ENCODE measurements around the gene CHRNE.

Gene CHRNE

DNA sequence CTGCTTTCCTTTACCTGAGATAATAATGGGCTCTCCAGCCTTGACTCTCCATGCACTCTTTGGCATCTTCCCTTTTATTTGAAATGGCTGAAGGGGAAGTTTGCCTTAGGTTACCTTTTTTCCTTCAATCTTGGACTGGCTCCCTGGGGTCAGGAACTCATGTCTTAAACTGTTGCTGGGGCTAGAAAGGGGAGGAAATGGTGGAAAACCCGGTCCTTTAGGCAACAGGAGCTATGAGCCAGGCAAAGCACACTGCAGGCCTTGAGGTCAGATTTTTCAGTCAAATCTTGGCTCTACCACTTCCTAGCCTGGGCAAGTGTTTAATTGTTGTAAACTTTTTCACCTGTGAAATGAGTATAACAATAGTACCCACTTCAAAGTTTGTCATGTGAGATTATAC is 39.6 kb downstream of the CHRNE start:
- TF ChIP-seq, protein P1, sequence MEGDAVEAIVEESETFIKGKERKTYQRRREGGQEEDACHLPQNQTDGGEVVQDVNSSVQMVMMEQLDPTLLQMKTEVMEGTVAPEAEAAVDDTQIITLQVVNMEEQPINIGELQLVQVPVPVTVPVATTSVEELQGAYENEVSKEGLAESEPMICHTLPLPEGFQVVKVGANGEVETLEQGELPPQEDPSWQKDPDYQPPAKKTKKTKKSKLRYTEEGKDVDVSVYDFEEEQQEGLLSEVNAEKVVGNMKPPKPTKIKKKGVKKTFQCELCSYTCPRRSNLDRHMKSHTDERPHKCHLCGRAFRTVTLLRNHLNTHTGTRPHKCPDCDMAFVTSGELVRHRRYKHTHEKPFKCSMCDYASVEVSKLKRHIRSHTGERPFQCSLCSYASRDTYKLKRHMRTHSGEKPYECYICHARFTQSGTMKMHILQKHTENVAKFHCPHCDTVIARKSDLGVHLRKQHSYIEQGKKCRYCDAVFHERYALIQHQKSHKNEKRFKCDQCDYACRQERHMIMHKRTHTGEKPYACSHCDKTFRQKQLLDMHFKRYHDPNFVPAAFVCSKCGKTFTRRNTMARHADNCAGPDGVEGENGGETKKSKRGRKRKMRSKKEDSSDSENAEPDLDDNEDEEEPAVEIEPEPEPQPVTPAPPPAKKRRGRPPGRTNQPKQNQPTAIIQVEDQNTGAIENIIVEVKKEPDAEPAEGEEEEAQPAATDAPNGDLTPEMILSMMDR (conservative IDR thresholded peaks at IDR 0.05; ENCODE audit: low read depth, low read length): no peak
- DNase-seq (ENCODE audit: low read depth): no peak
- H3K4me3 ChIP-seq (ENCODE audit: low read length): no peak overlapping the region

DNA sequence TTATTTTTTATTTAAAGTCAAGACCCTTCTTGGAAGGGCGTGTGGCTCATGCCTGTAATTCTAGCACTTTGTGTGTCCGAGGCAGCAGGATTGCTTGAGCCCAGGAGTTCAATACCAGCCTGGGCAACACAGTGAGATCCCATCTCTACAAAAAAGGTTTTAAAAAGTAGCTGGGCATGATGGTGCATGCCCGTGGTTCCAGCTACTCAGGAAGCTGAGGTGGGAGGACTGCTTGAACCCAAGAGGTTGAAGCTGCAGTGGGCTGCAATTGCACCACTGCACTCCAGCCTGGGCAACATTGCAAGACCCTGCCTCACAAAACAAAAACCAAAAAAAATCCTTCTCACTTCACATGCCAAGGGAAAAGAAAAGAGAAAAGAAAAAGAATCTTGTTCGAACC is 40.2 kb downstream of the CHRNE start:
- no peak overlapping the region for H3K4me3 ChIP-seq (ENCODE audit: low read length)
- TF ChIP-seq, protein P1 (conservative IDR thresholded peaks at IDR 0.05; ENCODE audit: low read depth, low read length): no peak
- DNase-seq (ENCODE audit: low read depth): no peak

DNA sequence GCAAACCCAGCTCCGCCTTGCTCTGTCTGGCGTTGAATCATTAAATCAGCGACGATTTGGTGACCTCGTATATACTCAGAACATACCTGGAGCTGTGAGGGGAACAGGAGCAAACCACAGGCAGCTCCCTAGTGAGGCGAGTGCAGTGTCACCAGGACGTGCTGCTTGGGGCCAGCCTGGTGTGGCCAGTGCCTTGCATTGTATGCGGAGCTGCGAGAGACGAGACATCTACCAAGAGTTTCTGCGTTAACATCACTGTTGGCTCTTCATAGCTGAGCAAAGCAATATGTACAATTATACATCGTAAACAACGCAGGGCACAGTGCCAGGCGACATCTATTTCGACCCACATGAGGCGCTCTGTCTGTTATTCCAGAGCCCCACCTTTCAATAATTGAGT is 41.8 kb downstream of the CHRNE start:
- H3K4me3 ChIP-seq (ENCODE audit: low read length): no peak overlapping the region
- DNase-seq (ENCODE audit: low read depth): no peak
- TF ChIP-seq, protein P1 (conservative IDR thresholded peaks at IDR 0.05; ENCODE audit: low read depth, low read length): no peak

DNA sequence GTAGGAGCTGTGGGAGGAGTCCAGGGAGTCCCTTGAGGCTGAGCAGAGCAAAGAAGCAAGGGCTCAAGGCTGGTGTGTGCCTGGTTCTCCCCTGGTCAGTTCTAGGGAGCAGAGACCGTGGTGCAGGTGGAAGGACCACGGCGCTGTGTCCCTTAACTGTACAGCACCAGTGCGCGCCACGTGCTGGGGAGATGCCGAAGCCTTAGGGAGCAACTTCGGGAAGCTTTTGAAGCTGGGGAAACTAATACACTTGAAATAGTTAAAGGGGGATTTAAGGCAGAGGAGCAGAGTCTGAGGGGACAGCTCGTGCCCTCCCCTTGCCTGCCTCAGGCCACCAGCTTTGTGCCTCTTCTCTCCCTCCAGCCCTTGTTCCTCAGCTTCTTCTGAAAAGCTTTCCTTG is 42.2 kb downstream of the CHRNE start:
- DNase-seq (ENCODE audit: low read depth): no peak
- H3K4me3 ChIP-seq (ENCODE audit: low read length): no peak overlapping the region
- TF ChIP-seq, protein P1 (conservative IDR thresholded peaks at IDR 0.05; ENCODE audit: low read depth, low read length): no peak

DNA sequence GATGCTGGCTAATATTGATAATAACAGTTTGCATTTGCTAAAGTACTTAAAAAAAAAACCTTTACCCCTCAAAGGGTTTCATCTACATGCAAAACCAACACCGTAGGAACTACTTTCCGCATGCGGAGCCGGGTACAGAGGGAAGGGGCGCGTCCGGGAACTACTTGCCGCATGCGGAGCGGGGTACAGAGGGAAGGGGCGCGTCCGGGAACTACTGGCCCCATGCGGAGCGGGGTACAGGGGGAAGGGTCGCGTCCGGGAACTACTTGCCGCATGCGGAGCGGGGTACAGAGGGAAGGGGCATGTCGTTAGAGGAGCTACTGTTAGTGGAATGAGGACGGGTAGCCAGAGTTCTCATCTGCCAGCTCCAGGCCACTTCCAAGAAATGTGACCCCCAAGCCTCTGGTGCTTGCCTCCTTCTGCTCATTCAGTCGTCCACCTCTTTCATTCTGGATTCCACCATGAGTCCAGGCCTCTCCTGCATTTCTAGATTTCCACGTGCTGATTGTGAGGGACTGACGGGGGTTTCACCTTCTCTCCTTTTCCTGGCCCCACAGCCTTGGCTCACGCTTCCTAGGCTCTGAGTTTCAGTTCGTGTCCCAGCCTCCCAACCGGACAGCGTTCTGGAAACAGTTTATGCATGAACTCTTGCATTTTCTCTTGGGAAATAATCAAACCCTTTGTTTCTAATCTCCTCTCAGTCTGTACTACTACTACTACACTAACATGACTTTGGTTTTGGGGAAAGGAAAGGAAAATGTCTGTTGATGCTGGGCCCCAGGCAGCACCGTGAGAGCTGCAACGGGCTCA is 42.9 kb downstream of the CHRNE start:
- TF ChIP-seq, protein P1 (conservative IDR thresholded peaks at IDR 0.05; ENCODE audit: low read depth, low read length): no peak
- no peak overlapping the region for H3K4me3 ChIP-seq (ENCODE audit: low read length)
- DNase-seq (ENCODE audit: low read depth): no peak

DNA sequence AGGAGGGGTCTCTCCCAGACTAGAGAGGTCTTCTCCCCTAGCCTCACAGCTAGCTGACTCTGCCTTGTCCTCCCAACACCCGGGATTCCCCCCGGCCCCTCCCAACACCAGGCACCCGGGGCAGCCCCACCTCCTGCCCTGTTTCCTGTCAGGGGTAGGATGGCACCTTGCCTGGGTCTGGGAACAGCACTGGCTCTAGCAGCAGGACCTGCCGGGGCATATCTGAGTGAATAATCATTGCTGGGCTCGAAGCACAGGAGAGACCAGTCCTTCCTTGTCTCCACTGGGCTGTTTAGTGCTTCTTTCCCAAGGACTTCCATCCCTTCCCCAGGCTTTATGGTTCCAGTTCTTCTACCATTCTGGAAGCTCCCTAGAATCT is 44.0 kb downstream of the CHRNE start:
- no peak overlapping the region for H3K4me3 ChIP-seq (ENCODE audit: low read length)
- no peak for DNase-seq (ENCODE audit: low read depth)
- TF ChIP-seq, protein P1 (conservative IDR thresholded peaks at IDR 0.05; ENCODE audit: low read depth, low read length): no peak
